HG02759 (cell line): ENCODE data around the gene PRRT1B.

Source experiments
- ATAC-seq: cut with Tn5 transposase; IDR thresholded peaks from one replicate; pipeline ENCODE4 v1.9.1; 2021; ENCODE audit warnings: mild to moderate bottlenecking, moderate library complexity; ENCODE audit not compliant: unreplicated experiment

PRRT1B gene

GRCh38 chr9:131578731-131579504, 33.6 kb downstream of the PRRT1B start:
- ATAC-seq, result peak; percentile 56

- no peak for ATAC-seq
These were observed 34.5 kb downstream of the PRRT1B start for GRCh38 chr9:131579789-131580211.

- ATAC-seq, result no peak
These were observed 35.0 kb downstream of the PRRT1B start for GRCh38 chr9:131580358-131580757.

- ATAC-seq, result no peak
These were observed 36.7 kb downstream of the PRRT1B start for GRCh38 chr9:131582056-131582455.

- no peak for ATAC-seq
These were observed 37.4 kb downstream of the PRRT1B start for GRCh38 chr9:131582466-131583336.

- ATAC-seq, result no peak
These were observed 38.0 kb downstream of the PRRT1B start for GRCh38 chr9:131583337-131583645.

- no peak for ATAC-seq
These were observed 38.7 kb downstream of the PRRT1B start for GRCh38 chr9:131583836-131584555.

GRCh38 chr9:131584858-131585257, 39.5 kb downstream of the PRRT1B start:
- ATAC-seq, result no peak

- no peak for ATAC-seq
These were observed 40.1 kb downstream of the PRRT1B start for GRCh38 chr9:131585375-131585774.

- no peak for ATAC-seq
These were observed 42.0 kb downstream of the PRRT1B start for GRCh38 chr9:131587331-131587730.

- ATAC-seq, result no peak
These were observed 42.6 kb downstream of the PRRT1B start for GRCh38 chr9:131587906-131588305.

- ATAC-seq, result no peak
These were observed 43.1 kb downstream of the PRRT1B start for GRCh38 chr9:131588396-131588795.

- ATAC-seq, result no peak
These were observed 43.9 kb downstream of the PRRT1B start for GRCh38 chr9:131589124-131589711.

- no peak for ATAC-seq
These were observed 44.7 kb downstream of the PRRT1B start for GRCh38 chr9:131589993-131590392.

GRCh38 chr9:131590449-131590848, 45.1 kb downstream of the PRRT1B start:
- ATAC-seq, result no peak

- ATAC-seq, result peak; percentile 70
These were observed 45.9 kb downstream of the PRRT1B start for GRCh38 chr9:131590907-131591844.

GRCh38 chr9:131591845-131592208, 46.5 kb downstream of the PRRT1B start:
- no peak for ATAC-seq

- ATAC-seq, result no peak
These were observed 47.9 kb downstream of the PRRT1B start for GRCh38 chr9:131593091-131593820.

- no peak for ATAC-seq
These were observed 48.8 kb downstream of the PRRT1B start for GRCh38 chr9:131593936-131594665.
